Left lung (tissue), 10 donors: ENCODE data around the gene NBAS. TPM values are rescaled to one million over a fixed set of nuclear protein-coding genes. Genes with fewer than 3 reads are reported as not detected.

Experiments
- ATAC-seq: fragments of 200-7000 bp; cut with Tn5 transposase; one replicate; pipeline ENCODE4 v1.9.1; 2020; ENCODE audit warnings: moderate library complexity
- DNase-seq, 4 donors: peaks; one replicate each; pipeline ENCODE4 v3.0.0-alpha.2; 2013 to 2020
- H3K27ac ChIP-seq, 2 donors: fragments of 200-600 bp; sonication (generic) in 1 of 2; one replicate each; pipeline versions ENCODE4 v1.5.0 to v1.8.0; 2020 to 2021
- H3K27me3 ChIP-seq, 2 donors: fragments of 200-600 bp; sonication (generic) in 1 of 2; one replicate each; pipeline versions ENCODE4 v1.5.0 to v1.8.0; 2020 to 2021
- H3K36me3 ChIP-seq, 2 donors: fragments of 200-600 bp; sonication (generic) in 1 of 2; one replicate each; pipeline versions ENCODE4 v1.5.0 to v1.8.0; 2020 to 2021
- H3K4me1 ChIP-seq, 2 donors: fragments of 200-600 bp; one replicate each; pipeline ENCODE4 v1.8.0; 2021
- H3K4me3 ChIP-seq, 2 donors: fragments of 200-600 bp; sonication (generic) in 1 of 2; one replicate each; pipeline versions ENCODE4 v1.5.0 to v1.8.0; 2020 to 2021; ENCODE audit warnings: mild to moderate bottlenecking in 1 of 2
- H3K9me3 ChIP-seq, 2 donors: fragments of 200-600 bp; sonication (generic) in 1 of 2; one replicate each; pipeline versions ENCODE4 v1.5.0 to v1.8.0; 2020 to 2021
- CTCF ChIP-seq, 2 donors: fragments of 200-600 bp; sonication (generic) in 1 of 2; IDR thresholded peaks; one replicate each; pipeline versions ENCODE4 v1.5.0 to v1.8.0; 2021; ENCODE audit warnings: antibody characterized with exemption in 2 of 2
- intact Hi-C, 2 donors: fragments of 100-400 bp; cut with DNase I; formaldehyde crosslinking; loops; one replicate each; pipeline versions ENCODE4 v1.11.2 to v1.14.2; 2022
- polyA plus RNA-seq, 6 donors: library from polyadenylated mRNA; unstranded; fragments of 120-200 nt; gene quantifications; one replicate each; pipeline ENCODE4 v1.2.1, GENCODE V29; 2013; ENCODE audit not compliant: insufficient read length in 6 of 6
- total RNA-seq, 2 donors: library from RNA; stranded (reverse); fragmentation: NEBNext Ultra II Directional; extraction: Animal tissue kit (Norgen Biotek cat#: 25700); gene quantifications; one replicate each; pipeline ENCODE4 v1.2.1, GENCODE V29; 2021
- donor health status: DM: no; HTN: yes; CAD: no.
- donor health status: DM: no; HTN: no; CAD: no.

Gene NBAS
- total and polyA plus RNA-seq, 8 donors: 36.6 to 57.4 (median 46.3) TPM

DNA sequence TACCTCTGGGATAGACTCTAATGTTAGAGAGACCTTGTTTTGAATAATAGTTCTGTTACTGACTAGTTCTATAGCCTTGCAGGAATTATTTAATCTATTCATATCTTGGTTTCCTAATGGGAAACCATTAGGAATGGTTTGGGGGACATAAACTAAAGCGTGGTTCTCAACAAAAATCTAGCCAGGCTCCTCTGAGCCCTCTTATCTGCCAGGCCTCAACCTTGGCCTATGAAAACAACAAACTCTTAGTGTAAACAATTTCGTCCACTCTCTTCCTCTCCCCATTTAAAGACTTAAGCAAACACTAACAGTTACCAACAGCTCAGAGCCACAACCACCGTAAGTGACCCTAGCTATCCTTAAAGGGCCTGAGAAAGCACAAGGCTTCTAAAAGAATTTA is 10.6 kb upstream of the NBAS start:
- no peak for ATAC-seq
- H3K9me3 ChIP-seq: no peaks in the 10 kb centered on the region
- intact Hi-C loops: no loop called here

GRCh38 chr2:15570104-15570503 is 9.0 kb upstream of the NBAS start:
- Histone ChIP-seq H3K36me3 (no peaks in the 10 kb centered on the region), H3K4me1 (no peaks in the 10 kb centered on the region), H3K4me3 (no peak overlapping the region), H3K27ac (no peak overlapping the region), H3K9me3 (no peaks in the 10 kb centered on the region), H3K27me3 (no peaks in the 10 kb centered on the region)
- no peak for TF ChIP-seq CTCF (IDR thresholded peaks at IDR 0.05)
- no peak for ATAC-seq
- no peak for DNase-seq
- intact Hi-C loops: no loop called here

More for the DNA sequence above, 10.6 kb upstream of the NBAS start:
- H3K4me3 ChIP-seq: no peak overlapping the region
- no peak for TF ChIP-seq CTCF (IDR thresholded peaks at IDR 0.05)
- H3K27me3 ChIP-seq: no peaks in the 10 kb centered on the region
- H3K36me3 ChIP-seq: no peaks in the 10 kb centered on the region
- H3K4me1 ChIP-seq: no peaks in the 10 kb centered on the region
- H3K27ac ChIP-seq: no peak overlapping the region
- DNase-seq: no peak

DNA sequence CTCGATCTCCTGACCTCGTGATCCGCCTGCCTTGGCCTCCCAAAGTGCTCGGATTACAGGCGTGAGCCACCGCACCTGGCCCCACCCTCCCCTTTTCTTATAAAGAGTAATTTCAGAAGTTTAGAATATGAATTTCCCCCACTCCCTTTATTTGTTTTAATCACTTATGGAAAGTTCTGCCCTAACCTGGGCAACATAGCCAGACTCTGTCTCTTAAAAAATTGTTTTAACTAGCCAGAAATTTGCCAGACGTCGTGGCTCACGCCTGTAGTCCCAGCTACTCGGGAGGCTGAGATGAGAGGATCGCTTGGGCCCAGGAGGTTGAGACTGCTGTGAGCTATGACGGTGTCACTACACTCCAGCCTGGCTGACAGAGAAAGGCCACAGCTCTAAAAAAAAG is 7.7 kb upstream of the NBAS start:
- DNase-seq (no peak), ATAC-seq (no peak)
- Histone ChIP-seq H3K4me1 (no peaks in the 10 kb centered on the region), H3K4me3 (no peak overlapping the region), H3K9me3 (no peaks in the 10 kb centered on the region), H3K36me3 (no peaks in the 10 kb centered on the region), H3K27ac (no peak overlapping the region), H3K27me3 (no peaks in the 10 kb centered on the region)
- intact Hi-C loops: no loop called here
- TF ChIP-seq CTCF (IDR thresholded peaks at IDR 0.05): no peak

- ATAC-seq: no peak
- Histone ChIP-seq H3K4me1 (no peaks in the 10 kb centered on the region), H3K4me3 (no peak overlapping the region), H3K27ac (no peak overlapping the region), H3K36me3 (no peaks in the 10 kb centered on the region), H3K9me3 (no peaks in the 10 kb centered on the region), H3K27me3 (no peaks in the 10 kb centered on the region)
- intact Hi-C loops: no loop called here
- DNase-seq: no peak
- TF ChIP-seq CTCF (IDR thresholded peaks at IDR 0.05): no peak
These were observed 5.8 kb upstream of the NBAS start for GRCh38 chr2:15566912-15567311.

- Histone ChIP-seq H3K27me3 (no peaks in the 10 kb centered on the region), H3K27ac (no peak overlapping the region), H3K4me1 (no peaks in the 10 kb centered on the region), H3K4me3 (no peak overlapping the region), H3K9me3 (no peaks in the 10 kb centered on the region), H3K36me3 (no peaks in the 10 kb centered on the region)
- no peak for TF ChIP-seq CTCF (IDR thresholded peaks at IDR 0.05)
- DNase-seq (no peak), ATAC-seq (no peak)
- intact Hi-C loops: no loop called here
These were observed 5.0 kb upstream of the NBAS start for GRCh38 chr2:15565994-15566671.
